CD4-positive, alpha-beta T cell treated with Interleukin-6 for 4 hours (primary cell): ENCODE data around the gene LHX4.
"Not testable (repeated sequence)": the region's sequence is repeated elsewhere in the genome, so short reads cannot be mapped to it uniquely, and the experiment has no call there.

ENCODE experiments used
- DNase-seq: peaks from one replicate; pipeline ENCODE4 v3.0.0-alpha.2; 2020; ENCODE audit warnings: mixed read lengths

Gene LHX4

DNA sequence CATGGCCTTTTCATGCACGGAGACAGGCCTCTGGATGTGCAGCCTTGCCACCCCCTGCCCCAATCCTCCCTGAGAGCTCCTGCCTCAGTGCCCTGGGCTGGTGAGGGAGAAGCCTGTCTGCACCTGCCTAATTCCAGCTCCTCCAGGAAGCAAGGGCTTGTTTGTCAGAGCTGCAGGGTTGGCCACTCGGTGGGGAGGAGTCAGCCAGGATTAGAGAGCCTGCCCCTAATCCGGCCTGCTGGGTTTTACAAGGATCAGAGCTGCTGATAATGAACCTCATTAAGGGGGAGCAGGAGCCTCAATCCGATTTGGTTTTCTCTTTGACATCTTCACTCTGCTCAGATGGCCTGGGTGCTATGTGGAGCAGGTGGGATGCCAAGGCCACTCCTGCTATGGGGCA lies 31.9 kb upstream of the LHX4 start:
- DNase-seq = no peak

DNA sequence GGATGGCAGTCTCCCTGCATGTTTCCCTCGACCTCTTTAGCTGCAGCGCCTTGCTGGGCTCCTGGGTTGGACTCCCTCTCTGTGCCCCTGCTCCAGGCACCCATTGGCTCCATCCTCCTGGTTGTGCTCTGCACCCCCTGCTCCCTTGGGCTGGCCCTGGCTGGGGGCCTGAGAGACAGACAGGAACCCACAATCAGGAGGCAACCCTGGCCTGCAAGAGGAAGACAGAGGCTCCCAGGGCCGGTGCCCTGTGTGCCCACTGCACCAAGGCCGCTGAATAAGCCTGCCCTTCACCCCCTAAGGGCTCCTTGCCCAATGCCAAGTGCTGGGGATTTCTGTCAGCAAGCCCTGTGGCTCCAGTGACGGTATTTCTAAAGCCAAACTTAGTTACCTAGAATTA lies 31.5 kb upstream of the LHX4 start:
- no peak for DNase-seq

GRCh38 chr1:180199018-180199417 lies 31.0 kb upstream of the LHX4 start:
- DNase-seq = no peak

- DNase-seq = no peak
Measured at GRCh38 chr1:180201451-180202200, 28.4 kb upstream of the LHX4 start.

DNA sequence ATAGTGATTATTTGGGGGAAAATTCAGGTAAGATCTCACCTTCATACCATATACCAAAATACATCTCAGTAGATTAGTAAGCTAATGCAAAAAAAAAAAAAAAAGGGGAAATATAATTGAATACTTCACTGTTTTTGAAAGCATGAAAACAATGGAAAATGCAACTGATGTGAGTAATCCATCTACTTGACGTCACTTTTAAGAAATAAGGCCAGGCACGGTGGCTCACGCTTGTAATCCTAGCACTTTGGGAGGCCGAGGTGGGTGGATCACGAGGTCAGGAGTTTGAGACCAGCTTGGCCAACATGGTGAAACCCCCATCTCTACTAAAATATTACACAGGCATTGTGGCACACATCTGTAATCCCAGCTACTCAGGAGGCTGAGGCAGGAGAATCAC lies 27.5 kb upstream of the LHX4 start:
- not testable (repeated sequence) for DNase-seq

GRCh38 chr1:180204231-180204630 lies 25.8 kb upstream of the LHX4 start:
- no peak for DNase-seq

- no peak for DNase-seq
Measured at GRCh38 chr1:180206581-180206980, 23.5 kb upstream of the LHX4 start.

GRCh38 chr1:180208264-180208663 lies 21.8 kb upstream of the LHX4 start:
- no peak for DNase-seq

- no peak for DNase-seq
Measured at GRCh38 chr1:180210008-180210620, 19.9 kb upstream of the LHX4 start.

DNA sequence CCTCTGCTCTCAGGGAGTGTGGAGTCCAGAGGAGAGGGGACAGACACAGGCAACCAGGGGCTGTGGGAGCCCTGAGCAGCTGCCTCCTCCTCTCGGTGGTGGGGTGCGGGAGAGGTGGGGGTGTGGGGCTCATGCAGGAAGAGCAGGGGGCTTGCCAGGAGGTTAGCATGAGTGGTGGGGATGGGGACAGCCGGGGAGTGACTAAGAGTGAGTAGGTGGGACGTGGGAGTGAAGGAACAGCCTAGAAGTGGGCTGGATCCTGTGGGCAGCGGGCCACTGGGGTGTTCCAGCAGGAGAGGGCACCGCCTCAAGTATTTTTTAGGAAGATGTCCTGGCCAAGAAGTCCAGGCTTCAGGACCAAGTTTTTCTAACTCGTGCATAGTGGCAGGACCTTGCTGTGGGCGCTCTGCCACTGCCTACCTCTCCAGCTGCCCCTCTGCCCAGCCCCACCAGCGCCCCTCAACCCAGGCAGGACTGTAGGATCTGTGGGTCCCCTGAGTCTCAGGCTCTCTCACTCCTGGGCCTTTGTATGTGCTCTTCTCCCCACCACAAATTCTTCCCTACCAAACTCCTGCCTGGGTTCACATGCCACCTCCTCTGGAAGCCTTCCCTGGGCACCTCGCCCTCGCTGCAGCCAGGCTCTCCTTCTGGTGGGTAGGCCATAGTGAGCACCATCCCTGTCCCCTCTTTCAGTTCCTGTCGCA lies 18.8 kb upstream of the LHX4 start:
- no peak for DNase-seq

DNA sequence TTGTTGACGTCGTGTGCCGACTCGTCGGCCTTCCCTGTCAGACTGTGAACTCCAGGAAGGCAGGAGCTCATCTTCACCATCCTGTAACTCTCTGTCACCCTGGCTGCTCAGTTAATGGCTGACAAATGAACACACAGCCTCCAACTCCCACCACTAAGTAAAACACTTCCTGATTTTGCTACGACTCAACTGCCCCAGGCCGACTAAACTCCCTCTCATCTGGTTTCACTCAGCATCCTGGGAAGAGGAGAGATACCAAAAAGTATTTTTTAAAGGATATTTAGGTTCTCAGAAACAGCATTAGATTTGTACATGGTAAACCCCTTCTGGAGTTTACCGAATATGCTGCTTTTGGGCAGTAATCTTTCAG lies 18.2 kb upstream of the LHX4 start:
- DNase-seq = no peak

GRCh38 chr1:180213401-180214170 lies 16.5 kb upstream of the LHX4 start:
- peak; percentile 50 for DNase-seq

DNA sequence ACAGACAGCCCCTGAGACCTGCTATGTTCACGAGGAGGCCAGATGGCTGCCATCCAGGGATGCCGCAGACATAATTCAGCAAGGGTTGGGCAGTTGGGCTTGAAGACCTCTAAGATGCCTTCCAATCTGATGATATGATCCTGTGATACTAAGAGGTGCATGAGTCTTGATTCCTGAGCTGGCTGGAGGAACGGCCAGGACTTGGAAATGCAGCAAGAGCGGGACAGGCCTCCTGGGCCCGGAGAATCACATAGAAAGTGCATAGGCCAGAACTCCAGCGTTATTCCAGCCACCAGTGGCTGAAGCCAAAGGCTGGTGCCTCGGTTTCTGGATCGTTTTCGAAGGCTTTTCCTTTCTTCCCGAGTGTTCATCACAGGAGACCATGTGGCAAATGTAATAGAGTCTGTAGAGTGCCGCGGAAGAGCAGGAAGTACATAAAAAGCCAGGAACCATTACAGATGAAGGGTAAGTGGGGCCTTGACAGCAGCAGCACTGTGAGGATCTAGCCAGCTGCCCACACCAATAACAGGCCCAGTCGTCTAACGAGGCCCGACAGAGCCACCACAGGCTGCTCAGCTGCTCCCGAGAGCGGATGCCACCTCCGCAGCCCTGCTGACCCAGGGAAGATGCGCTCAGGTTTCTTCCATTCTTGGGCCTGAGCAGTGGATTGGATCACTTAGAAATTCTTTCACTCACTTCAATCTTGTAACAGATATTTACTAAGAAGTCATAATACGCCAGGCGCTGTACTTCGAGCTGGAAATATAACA lies 14.0 kb upstream of the LHX4 start:
- DNase-seq = no peak

GRCh38 chr1:180217006-180217405 lies 13.1 kb upstream of the LHX4 start:
- DNase-seq = no peak

DNA sequence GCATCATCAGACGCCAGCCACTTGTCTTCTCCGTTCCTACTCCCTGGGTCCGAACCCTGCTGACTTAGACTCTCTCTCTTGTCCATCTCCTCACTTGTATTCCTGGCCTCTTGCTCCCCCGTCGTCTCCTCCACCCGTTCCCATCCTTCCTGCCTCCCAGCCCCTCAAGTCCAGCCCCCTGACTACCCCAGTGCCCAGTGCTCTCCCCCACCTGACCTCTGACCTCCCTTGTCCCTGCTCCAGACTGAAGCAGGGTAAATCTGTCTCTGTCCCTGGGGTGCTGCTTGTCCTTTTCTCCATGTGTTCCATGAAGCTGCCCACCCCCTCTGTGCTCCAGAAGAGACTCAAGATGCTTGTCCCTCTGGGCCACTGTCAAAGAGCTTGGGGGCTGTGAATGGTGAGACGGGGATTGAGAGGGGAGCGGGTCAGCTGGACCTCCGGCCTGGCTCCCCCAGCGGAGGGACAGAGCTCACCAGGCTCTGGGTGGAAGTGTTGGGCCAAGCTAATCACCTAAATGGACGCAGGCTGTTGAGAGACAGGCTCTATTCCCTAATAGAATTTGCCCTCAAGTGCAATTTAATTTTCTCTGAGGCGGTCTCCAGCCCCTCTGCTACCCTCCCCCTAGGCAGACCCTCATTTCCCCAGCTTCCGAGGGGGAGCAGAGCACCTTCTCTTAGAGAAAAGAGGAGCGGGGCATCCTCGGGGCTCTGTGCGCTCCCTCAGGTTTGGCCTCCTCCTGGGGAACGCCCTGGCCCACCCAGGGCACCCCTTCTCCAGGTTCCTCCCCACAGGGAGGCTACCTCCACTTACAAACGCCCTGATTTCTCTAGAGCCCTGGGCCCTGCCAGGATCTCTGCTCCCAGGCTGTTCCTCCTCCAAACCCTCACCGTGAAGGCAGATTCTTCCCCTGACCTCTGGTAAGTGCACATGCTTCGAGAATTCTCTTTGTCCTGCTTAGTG lies 11.0 kb upstream of the LHX4 start:
- no peak for DNase-seq

GRCh38 chr1:180219776-180220175 lies 10.3 kb upstream of the LHX4 start:
- no peak for DNase-seq

DNA sequence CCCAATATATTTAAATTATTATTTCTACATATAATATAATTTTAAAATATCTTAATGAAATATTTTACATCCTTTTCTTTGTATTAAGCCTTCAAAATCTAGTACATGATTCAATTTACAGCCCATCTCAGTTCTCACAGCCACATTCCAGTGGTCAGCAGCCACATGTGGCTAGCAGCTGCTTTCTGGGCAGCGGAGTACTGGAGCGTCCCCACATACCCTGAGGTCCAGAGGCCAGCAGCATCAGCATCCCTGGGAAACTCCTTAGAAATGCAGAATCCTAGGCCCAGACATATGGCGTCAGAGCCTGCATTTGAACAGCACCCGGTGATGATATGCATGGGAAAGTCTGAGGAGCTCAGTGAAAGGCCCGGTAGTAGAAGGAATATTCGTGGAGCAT lies 8.6 kb upstream of the LHX4 start:
- no peak for DNase-seq

DNA sequence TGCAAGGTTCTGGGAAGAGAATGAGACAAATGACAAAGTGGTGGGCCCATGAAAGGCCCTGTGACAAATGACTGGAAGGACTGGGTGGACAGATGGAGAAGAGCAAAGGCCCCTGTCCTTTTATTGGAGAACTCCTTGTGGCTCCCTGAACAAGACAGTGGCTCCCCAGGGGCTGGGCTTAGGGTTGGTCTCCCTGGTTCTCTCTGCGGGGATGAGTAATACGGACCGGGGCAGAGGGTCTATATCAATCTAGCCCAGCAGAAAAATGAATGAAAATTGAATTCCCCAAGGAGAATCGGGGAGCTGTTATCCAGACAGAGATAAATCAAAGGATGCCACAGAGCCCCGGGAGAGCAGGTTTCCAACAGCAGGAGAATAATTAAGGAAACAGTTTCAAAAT lies 5.2 kb upstream of the LHX4 start:
- no peak for DNase-seq

DNA sequence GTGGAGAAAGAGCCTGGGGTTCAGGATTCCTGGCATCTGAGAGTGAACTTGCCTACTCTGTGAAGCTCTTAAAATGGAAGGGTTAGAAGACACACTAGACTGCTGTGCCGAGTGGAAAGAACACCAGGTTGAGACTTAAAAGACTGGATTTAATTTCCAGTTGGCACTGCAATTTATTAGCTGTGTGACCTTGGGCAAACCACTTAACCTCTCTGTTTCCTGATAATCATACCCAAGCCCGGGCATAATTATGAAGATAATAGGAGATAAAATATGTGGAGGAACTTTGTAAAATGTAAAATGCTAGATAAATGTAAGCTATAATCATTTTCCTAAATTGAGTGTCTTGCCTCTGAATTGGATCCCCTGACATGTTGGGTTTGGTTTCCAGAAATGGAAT lies 4.7 kb upstream of the LHX4 start:
- no peak for DNase-seq

GRCh38 chr1:180227861-180228647 lies 2.0 kb upstream of the LHX4 start:
- DNase-seq = no peak
